Glutamatergic neuron (in vitro differentiated cells): ENCODE data around the gene AIMP1. TPM values are rescaled to one million over a fixed set of nuclear protein-coding genes. Genes with fewer than 3 reads are reported as not detected.

Source experiments
- DNase-seq: peaks from one replicate; pipeline ENCODE4 v3.0.0; 2022
- H3K27ac Mint-ChIP-seq: one replicate; pipeline ENCODE4 v1.8.0; 2020; ENCODE audit warnings: mild to moderate bottlenecking, mixed read lengths, inconsistent platforms; ENCODE audit not compliant: unreplicated experiment
- H3K27me3 Mint-ChIP-seq: one replicate; pipeline ENCODE4 v1.8.0; 2020; ENCODE audit warnings: mild to moderate bottlenecking, moderate library complexity, mixed read lengths, inconsistent platforms; ENCODE audit not compliant: unreplicated experiment
- H3K36me3 Mint-ChIP-seq: one replicate; pipeline ENCODE4 v1.8.0; 2020; ENCODE audit warnings: mild to moderate bottlenecking, mixed read lengths, inconsistent platforms; ENCODE audit not compliant: unreplicated experiment
- H3K4me1 Mint-ChIP-seq: one replicate; pipeline ENCODE4 v1.8.0; 2020; ENCODE audit warnings: mild to moderate bottlenecking, low read depth, mixed read lengths, inconsistent platforms; ENCODE audit not compliant: unreplicated experiment
- H3K4me3 Mint-ChIP-seq: one replicate; pipeline ENCODE4 v1.8.0; 2020; ENCODE audit warnings: mild to moderate bottlenecking, mixed read lengths, inconsistent platforms; ENCODE audit not compliant: unreplicated experiment
- H3K9me3 Mint-ChIP-seq: one replicate; pipeline ENCODE4 v1.8.0; 2020; ENCODE audit warnings: mild to moderate bottlenecking, moderate library complexity, mixed read lengths, inconsistent platforms; ENCODE audit not compliant: unreplicated experiment
- total RNA-seq: library from RNA; stranded (reverse); fragmentation: NEBNext Ultra II Directional; extraction: Animal tissue kit (Norgen Biotek cat#: 25700); gene quantifications from one replicate; pipeline ENCODE4 v1.2.1, GENCODE V29; 2021; ENCODE audit not compliant: unreplicated experiment
- TF ChIP-seq, protein P1 (sequence below): fragments of 200-600 bp; sonication (generic); IDR thresholded peaks from one replicate; pipeline ENCODE4 v1.5.0; 2021; ENCODE audit not compliant: partially characterized antibody, unreplicated experiment

The AIMP1 gene
- total RNA-seq, 1 donor from 2014 or later: 30.2 TPM

DNA sequence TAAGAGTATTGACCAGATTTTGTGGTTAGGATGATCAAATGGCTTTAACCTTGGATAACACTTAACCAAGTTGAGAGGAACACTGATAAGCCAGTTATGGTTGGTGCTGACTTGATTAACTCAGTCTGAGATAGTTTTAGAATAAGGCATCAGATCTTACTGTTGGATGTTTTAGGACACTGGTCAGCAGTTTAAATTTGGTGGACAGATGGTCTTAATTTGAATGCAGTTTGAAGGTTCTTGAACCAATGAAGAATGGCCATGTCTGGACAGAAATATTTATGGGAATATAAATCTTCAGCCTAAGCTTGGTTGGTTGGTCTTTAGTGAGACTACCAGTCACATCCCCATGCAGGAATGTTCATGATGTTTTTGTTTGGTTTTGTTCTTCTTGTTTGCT is 54.8 kb downstream of the AIMP1 start:
- H3K27me3 Mint-ChIP-seq: no peaks in the 10 kb centered on the region
- H3K4me3 Mint-ChIP-seq: no peak overlapping the region
- no peaks in the 10 kb centered on the region for H3K4me1 Mint-ChIP-seq
- no peak overlapping the region for H3K27ac Mint-ChIP-seq
- H3K36me3 Mint-ChIP-seq: no peaks in the 10 kb centered on the region
- TF ChIP-seq, protein P1, sequence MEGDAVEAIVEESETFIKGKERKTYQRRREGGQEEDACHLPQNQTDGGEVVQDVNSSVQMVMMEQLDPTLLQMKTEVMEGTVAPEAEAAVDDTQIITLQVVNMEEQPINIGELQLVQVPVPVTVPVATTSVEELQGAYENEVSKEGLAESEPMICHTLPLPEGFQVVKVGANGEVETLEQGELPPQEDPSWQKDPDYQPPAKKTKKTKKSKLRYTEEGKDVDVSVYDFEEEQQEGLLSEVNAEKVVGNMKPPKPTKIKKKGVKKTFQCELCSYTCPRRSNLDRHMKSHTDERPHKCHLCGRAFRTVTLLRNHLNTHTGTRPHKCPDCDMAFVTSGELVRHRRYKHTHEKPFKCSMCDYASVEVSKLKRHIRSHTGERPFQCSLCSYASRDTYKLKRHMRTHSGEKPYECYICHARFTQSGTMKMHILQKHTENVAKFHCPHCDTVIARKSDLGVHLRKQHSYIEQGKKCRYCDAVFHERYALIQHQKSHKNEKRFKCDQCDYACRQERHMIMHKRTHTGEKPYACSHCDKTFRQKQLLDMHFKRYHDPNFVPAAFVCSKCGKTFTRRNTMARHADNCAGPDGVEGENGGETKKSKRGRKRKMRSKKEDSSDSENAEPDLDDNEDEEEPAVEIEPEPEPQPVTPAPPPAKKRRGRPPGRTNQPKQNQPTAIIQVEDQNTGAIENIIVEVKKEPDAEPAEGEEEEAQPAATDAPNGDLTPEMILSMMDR: no peak
- no peak for DNase-seq
- H3K9me3 Mint-ChIP-seq: no peaks in the 10 kb centered on the region

DNA sequence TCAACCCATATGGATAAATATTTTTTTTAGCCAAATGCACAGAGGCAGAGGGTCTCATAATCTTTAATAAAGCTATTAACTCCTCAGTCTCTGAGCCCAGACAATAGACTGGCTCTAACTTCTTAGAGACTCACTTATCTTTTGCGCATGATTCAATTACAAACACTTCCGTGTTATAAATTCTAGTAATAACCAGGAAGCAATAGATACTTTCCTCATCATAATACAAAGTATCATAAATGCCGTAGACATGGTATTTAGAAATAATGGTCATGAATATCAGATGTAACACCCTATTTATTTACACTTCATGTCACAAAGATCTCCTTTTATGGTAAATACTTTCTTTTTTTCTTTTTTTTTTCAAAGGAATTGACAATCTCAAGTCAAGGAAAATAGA is 56.7 kb downstream of the AIMP1 start:
- no peak overlapping the region for H3K27ac Mint-ChIP-seq

DNA sequence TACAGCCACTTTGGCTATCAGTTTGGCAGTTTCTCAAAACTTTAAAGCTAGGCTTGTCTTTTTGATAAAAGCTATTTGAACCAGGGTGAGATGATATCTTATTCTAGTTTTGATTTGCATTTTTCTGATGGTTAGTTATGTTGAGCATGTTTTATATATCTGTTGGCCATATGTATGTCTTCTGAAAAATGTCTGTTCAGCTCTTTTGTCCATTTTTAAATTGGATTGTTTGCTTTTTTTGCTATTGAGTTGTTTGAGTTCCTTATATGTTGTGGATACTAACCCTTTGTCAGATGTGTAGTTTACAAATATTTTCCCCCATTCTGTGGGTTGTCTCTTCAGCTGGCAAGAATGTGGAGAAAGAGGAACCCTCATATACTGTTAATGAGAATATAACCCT is 63.8 kb downstream of the AIMP1 start:
- H3K27me3 Mint-ChIP-seq: peaks cover 4% of the 10 kb centered on the region
- TF ChIP-seq, protein P1: no peak
- no peaks in the 10 kb centered on the region for H3K36me3 Mint-ChIP-seq
- no peak overlapping the region for H3K27ac Mint-ChIP-seq
- DNase-seq: no peak
- H3K4me1 Mint-ChIP-seq: no peaks in the 10 kb centered on the region
- no peak overlapping the region for H3K4me3 Mint-ChIP-seq
- H3K9me3 Mint-ChIP-seq: peaks cover 2% of the 10 kb centered on the region

More for the DNA sequence above, 56.7 kb downstream of the AIMP1 start:
- Mint-ChIP-seq H3K27me3 (no peaks in the 10 kb centered on the region), H3K9me3 (no peaks in the 10 kb centered on the region), H3K36me3 (no peaks in the 10 kb centered on the region), H3K4me3 (no peak overlapping the region), H3K4me1 (no peaks in the 10 kb centered on the region)
- TF ChIP-seq, protein P1: no peak
- no peak for DNase-seq

DNA sequence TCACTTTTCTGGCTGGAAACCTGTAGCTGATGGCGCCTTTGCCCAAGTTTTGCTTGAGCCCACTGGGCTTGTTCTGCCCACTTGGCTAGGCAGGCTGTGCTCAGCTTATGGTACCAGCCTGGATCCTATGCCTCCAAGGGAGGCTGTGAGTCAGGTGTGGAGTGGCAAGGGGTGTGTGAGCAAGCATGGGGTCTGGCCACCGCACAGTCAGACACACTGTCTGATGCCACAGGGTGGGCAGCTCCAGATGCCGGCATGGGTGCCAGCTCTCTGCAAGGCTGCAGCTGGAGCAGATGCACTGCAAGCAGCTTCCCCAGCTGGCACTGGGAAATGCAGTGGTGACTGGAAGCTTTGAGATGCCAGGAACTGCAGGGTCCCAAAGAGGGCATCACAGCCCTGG is 68.5 kb downstream of the AIMP1 start:
- H3K9me3 Mint-ChIP-seq: peaks cover 2% of the 10 kb centered on the region
- no peak overlapping the region for H3K4me3 Mint-ChIP-seq
- H3K27me3 Mint-ChIP-seq: peaks cover 2% of the 10 kb centered on the region
- no peaks in the 10 kb centered on the region for H3K36me3 Mint-ChIP-seq
- no peak for DNase-seq
- H3K27ac Mint-ChIP-seq: no peak overlapping the region
- TF ChIP-seq, protein P1: no peak
- no peaks in the 10 kb centered on the region for H3K4me1 Mint-ChIP-seq

DNA sequence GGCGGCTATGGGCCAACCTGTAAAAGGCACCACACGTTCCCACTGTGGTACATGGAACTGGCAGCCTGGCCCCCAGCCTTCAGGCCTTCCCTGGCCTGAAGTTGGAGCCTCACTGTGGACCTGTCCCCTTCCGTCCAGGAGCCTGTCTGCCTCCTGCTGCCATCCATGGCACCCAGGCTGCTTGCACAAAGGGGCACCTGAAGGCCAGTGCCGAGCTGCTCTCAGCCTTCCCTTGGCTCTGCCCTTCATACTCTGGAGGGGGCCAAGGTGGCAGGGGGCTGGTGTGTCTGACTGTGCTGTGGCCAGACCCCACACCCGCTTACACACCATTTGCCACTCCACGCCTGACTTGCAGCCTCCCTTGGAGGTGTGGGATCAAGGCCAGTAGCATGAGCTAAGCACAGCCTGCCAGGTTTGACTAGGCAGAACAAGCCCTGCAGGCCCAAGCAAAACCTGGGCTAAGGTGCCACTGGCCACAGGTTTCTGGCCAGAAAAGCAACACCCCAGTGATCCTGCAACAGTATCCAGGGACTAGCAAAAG is 69.6 kb downstream of the AIMP1 start:
- Mint-ChIP-seq H3K9me3 (peaks cover 2% of the 10 kb centered on the region), H3K4me3 (no peak overlapping the region), H3K27me3 (peaks cover 2% of the 10 kb centered on the region), H3K27ac (no peak overlapping the region), H3K4me1 (no peaks in the 10 kb centered on the region), H3K36me3 (no peaks in the 10 kb centered on the region)
- TF ChIP-seq, protein P1: no peak
- no peak for DNase-seq
